ENCODE data around the gene RNF169. TPM values are rescaled to one million over a fixed set of nuclear protein-coding genes. Genes with fewer than 3 reads are reported as not detected.
A peak's percentile ranks its signal among the peaks of the same experiment; 100 is the strongest.

The RNF169 gene
- total RNA-seq, 6 experiments from 2014 or later, result 4.7 to 7.7 (median 6.8) TPM

GRCh38 chr11:74770456-74770855 is 21.8 kb downstream of the RNF169 start:
- H3K4me3 ChIP-seq, result no peak overlapping the region
- H3K27ac ChIP-seq, result no peak overlapping the region
- H3K27me3 ChIP-seq, result no peaks in the 10 kb centered on the region
- DNase-seq (no peak), ATAC-seq (no peak)
- H3K36me3 ChIP-seq, result no peaks in the 10 kb centered on the region
- TF ChIP-seq POLR2A (IDR thresholded peaks at IDR 0.05) (no peak), CTCF (IDR thresholded peaks at IDR 0.05) (no peak)
- whole genome bisulfite sequencing (ENCODE audit: insufficient coverage, low coverage, low lambda C conversion rate, missing lambda C conversion rate), result 52% methylated on average over 5 of the region's 5 CpGs
- intact Hi-C loops (cut with DNase I), result no loop called here
- peaks cover 0 to 12% (median 4%) of the 10 kb centered on the region in 4 donors for H3K4me1 ChIP-seq
- H3K9me3 ChIP-seq, result no peaks in the 10 kb centered on the region

GRCh38 chr11:74771139-74771538 is 22.5 kb downstream of the RNF169 start:
- Histone ChIP-seq H3K27me3 (no peaks in the 10 kb centered on the region), H3K4me3 (no peak overlapping the region), H3K27ac (no peak overlapping the region), H3K36me3 (no peaks in the 10 kb centered on the region), H3K4me1 (peaks cover 0 to 12% (median 4%) of the 10 kb centered on the region in 4 donors), H3K9me3 (no peaks in the 10 kb centered on the region)
- DNase-seq (no peak), ATAC-seq (no peak)
- intact Hi-C loops (cut with DNase I), result no loop called here
- TF ChIP-seq POLR2A (IDR thresholded peaks at IDR 0.05) (no peak), CTCF (IDR thresholded peaks at IDR 0.05) (no peak)
- 98% methylated on average over 3 of the region's 3 CpGs for WGBS (ENCODE audit: insufficient coverage, low coverage, low lambda C conversion rate, missing lambda C conversion rate)

- H3K27ac ChIP-seq, result no peak overlapping the region
- DNase-seq (no peak), ATAC-seq (peak in 1 of 4 donors; percentile 38)
- H3K36me3 ChIP-seq, result no peaks in the 10 kb centered on the region
- no peak for TF ChIP-seq CTCF (IDR thresholded peaks at IDR 0.05)
- TF ChIP-seq POLR2A (IDR thresholded peaks at IDR 0.05), result no peak
- H3K4me1 ChIP-seq, result peaks cover 0 to 12% (median 4%) of the 10 kb centered on the region in 4 donors
- intact Hi-C loops (cut with DNase I), result no loop called here
- no peaks in the 10 kb centered on the region for H3K27me3 ChIP-seq
- H3K9me3 ChIP-seq, result no peaks in the 10 kb centered on the region
- no peak overlapping the region for H3K4me3 ChIP-seq
Measured at GRCh38 chr11:74773476-74773875, 24.8 kb downstream of the RNF169 start.

GRCh38 chr11:74775762-74776161 is 27.1 kb downstream of the RNF169 start:
- no peaks in the 10 kb centered on the region for H3K27me3 ChIP-seq
- no peaks in the 10 kb centered on the region for H3K9me3 ChIP-seq
- H3K4me1 ChIP-seq, result peaks cover 0 to 12% (median 4%) of the 10 kb centered on the region in 4 donors
- H3K36me3 ChIP-seq, result no peaks in the 10 kb centered on the region
- no peak for DNase-seq
- 93% methylated on average over 1 of the region's 1 CpG for WGBS (ENCODE audit: insufficient coverage, low coverage, low lambda C conversion rate, missing lambda C conversion rate)
- TF ChIP-seq CTCF (IDR thresholded peaks at IDR 0.05), result no peak
- no peak for TF ChIP-seq POLR2A (IDR thresholded peaks at IDR 0.05)
- ATAC-seq, result no peak
- no peak overlapping the region for H3K4me3 ChIP-seq
- no peak overlapping the region for H3K27ac ChIP-seq
- intact Hi-C loops (cut with DNase I), result no loop called here

GRCh38 chr11:74776546-74776945 is 27.9 kb downstream of the RNF169 start:
- no peak overlapping the region for H3K27ac ChIP-seq
- no peaks in the 10 kb centered on the region for H3K27me3 ChIP-seq
- no peak for TF ChIP-seq POLR2A (IDR thresholded peaks at IDR 0.05)
- TF ChIP-seq CTCF (IDR thresholded peaks at IDR 0.05), result no peak
- H3K36me3 ChIP-seq, result no peaks in the 10 kb centered on the region
- no peak overlapping the region for H3K4me3 ChIP-seq
- no peaks in the 10 kb centered on the region for H3K9me3 ChIP-seq
- intact Hi-C loops (cut with DNase I), result no loop called here
- DNase-seq, result no peak
- H3K4me1 ChIP-seq, result peaks cover 0 to 12% (median 4%) of the 10 kb centered on the region in 4 donors
- ATAC-seq, result peak in 1 of 4 donors; percentile 21
